Stimulated activated CD4-positive, alpha-beta T cell treated with anti-CD3 and anti-CD28 coated beads, Interleukin-15, amount 100 ng/mL, for 1 hour (primary cell): Measurements from ENCODE around the gene PROM1.

Source experiments
- DNase-seq, 2 donors: peaks; one replicate each; pipeline ENCODE4 v3.0.0-alpha.2; 2020; ENCODE audit warnings: low read depth in 1 of 2, low spot score in 1 of 2

The PROM1 gene

GRCh38 chr4:16027626-16028025, 56.2 kb downstream of the PROM1 start:
- no peak for DNase-seq

DNA sequence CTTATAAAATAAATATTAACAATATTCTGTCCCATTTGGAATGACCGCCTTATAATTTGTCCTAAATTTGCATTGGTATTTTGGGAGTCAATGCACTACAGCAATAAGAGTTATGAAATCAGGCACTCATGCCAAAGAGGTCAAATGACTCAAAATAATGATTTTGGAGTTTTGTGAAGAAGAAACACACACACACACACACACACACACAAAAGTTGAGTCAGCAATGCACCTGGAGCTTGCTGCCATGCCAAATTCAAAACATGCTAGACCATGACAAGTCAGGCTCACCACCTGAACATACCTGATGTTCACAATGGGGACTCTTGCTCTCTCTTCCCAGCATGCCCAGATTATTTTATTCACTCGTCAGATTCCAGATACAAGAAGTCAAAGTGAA, 56.7 kb downstream of the PROM1 start:
- no peak for DNase-seq

- no peak for DNase-seq
Measured at GRCh38 chr4:16026160-16026761, 57.6 kb downstream of the PROM1 start.

DNA sequence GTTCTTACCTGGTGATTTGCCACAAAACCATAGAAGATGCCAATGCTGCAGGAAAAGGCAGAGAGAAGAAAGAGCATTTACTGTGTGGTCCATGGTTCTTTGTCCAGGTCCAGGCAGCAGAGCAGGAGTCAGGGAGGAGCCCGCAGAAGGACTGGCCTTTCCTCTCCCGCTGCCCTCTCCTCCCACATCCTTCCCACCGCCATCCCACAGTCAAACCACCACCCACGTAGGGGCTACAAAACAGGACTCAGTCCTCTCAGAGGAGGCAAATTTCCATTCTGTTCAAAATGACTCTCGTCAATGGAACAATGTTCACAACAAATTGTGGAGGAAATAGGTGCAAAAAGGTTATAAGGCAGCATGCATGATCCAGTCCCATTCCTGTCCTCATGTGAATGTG, 58.6 kb downstream of the PROM1 start:
- no peak for DNase-seq

DNA sequence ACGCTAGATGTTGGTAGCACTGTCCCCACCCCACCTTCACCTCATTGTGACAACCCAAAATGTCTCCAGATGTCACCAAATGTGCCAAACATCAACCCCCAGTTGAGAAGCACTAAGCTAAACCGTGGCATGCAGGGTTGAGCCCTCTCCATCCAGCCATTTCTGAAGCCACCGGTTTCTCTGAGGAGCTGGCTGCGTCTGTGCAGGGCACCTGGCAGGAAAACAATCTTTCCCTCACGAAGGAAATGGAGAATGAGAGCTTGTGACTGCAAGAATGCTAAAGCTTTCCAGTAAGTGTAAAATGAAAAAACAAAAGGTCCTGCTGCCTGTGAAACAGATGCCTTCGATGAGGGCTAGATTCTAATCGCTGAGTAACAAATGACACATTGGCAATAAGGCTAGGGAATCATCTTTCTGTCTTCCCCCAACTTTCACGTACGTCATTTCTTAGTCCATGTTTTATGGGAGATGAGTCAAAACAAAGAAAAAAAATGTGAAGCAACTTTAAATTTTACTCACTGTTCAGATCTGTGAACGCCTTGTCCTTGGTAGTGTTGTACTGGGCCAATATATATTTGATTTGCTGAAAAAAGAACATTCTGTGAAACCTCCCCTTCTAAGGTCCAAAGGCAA, 59.9 kb downstream of the PROM1 start:
- no peak for DNase-seq

DNA sequence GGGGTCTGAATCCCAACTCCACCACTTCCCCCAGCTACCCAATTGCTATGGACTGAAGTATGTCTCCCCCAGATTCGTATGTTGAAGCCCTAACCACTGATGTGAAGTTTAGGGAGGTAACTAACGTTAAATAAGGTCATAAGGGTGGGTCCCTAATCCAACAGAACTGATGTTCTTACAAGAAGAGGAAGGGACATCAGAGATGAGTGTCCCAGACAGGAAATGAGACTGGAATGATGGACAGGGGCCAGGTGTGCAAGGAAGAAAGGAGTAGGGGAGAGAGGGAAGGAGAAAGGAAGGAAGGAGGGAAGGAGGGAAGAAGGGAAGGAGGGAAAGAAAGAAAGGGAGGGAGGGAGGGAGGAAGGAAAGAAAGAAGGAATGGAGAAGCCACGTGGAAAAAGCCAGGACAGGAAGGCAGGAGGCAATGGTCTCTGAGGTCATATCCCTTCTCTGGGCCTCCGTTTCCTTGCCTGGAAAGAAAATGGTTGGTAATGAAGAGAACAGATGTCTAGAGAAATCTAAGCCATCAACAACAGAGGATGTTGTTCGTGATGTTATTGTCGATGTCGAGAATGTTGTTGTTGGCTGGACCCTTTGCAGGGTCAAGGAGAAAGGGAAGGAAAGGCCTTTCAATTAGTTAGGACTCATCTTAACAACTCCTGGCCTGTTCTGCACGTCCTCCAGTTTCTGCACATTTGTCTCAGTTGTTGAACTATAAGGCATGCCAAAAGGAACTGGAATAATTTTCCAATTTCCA, 61.8 kb downstream of the PROM1 start:
- DNase-seq: no peak

DNA sequence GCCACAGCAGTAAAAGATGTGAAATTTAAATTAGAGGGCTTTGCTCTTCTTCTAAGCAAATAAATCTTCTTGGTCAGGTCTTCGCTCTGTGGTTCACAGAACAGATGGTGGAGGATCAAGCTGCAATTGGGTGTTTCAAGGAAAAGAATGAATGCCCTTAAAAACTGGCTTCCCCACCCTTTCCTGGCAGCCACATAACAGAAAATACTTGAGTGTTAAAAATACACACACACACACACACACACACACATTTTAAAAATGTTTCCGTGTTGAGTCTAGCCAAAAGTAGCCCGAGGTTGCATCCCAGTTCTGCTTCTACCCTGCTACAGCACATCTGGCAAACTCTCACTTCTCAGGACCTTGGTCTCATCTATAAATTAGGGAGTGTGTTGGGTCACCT, 64.2 kb downstream of the PROM1 start:
- DNase-seq: no peak

GRCh38 chr4:16018841-16019240, 65.0 kb downstream of the PROM1 start:
- DNase-seq: no peak

DNA sequence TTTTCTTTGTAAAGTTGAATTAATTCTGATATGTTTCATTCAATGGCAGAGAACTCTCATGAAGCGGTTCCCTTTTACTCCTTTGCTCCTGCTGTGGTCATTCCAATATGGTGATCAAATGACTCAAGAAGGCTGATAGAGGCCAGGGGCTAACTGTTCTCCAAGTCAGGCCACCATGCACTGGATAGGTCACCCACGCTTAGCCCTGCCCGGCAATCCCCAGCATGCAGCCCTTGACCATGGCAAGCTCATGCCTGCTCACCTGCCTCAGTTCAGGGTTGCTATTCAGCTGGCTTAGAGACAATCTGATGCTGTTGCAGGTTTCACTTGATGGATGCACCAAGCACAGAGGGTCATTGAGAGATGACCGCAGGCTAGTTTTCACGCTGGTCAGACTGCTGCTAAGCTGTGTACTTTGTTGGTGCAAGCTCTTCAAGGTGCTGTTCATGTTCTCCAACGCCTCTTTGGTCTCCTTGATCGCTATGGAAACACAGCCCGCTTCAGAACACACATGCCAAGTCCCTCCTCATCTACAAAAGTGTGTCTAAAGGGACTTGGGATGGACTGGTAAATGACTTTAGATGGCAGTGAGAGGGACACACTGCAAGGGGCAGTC, 65.7 kb downstream of the PROM1 start:
- no peak for DNase-seq

GRCh38 chr4:16016536-16016935, 67.3 kb downstream of the PROM1 start:
- DNase-seq: no peak

DNA sequence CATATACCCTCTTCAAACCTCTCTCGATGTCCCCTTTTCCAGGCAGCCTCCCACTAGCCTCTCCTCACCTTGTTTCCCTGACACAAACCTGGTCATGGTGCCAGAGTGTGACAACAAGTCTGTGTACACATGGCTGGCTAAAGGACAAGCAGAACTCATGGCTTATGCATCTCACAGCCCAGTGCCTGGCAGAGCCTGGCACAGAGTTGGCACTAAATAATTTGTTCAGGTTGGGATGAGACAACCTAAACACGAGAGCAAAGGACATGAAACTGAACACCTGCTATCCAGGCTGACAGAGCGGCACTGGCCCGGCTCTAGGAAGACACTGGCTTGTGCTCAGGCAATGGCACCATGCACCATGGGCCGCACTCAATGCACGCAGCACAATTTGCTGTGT, 72.7 kb downstream of the PROM1 start:
- DNase-seq: no peak

- no peak for DNase-seq
Measured at GRCh38 chr4:16009153-16009552, 74.7 kb downstream of the PROM1 start.

DNA sequence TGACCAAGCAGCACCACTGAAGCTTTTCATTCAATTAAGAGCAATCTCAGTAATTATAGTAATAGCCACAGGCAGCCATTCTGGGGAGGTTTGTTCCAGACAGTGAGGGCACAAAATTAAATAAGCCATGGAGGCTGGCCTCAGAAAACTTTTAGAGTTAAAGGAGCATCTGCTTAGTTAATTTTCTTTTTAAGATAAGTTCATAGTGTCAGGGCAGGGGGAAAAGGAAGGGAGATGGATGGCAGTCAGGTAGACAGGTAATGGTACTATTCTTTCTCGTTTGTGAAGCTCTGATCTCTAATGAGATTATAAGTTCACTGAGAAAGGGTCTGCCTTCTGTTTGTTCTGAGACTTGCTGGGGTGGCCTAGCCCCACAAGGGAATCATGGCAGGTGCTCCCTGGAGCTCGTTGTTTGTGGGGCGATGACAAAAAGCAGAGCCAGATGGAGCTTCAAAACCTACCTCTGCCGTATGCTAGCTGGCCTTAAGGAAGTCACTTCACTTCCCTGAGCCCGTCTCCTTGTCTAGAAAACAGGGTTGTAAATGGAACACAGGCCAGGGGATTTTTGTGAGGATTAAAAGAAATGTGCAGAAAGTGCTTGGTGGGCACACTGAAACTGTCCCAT, 76.2 kb downstream of the PROM1 start:
- DNase-seq: no peak

DNA sequence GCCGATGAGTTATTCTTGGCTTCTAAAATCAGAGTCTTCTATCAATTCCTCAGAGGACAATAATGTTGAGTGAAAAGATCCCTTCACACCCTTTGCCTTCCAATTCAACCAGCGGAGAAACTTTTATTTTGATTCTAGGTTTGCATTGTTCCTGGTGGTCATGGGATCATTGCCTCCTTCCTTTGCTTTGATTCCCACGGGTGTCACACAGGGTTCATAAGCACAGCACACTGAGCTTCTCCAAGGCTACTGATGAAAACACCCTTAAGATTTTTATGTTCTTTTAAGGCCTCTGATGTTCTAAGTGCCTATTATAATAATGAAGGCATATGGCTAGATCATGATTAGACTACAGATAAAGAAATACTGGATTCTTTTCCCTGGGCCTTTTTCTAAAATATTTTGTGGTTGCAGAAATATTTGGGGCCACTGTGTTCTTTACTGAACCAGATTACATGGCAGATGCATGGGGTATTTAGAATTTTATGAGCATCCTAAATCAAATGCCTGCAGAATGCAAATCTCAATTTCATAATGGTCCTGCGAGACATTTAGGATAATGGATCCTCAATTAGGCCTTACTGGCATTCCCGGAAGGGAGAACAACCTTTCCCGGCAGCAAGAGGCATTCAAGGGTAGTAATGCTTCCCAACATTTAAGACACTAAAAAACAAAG, 76.9 kb downstream of the PROM1 start:
- no peak for DNase-seq

DNA sequence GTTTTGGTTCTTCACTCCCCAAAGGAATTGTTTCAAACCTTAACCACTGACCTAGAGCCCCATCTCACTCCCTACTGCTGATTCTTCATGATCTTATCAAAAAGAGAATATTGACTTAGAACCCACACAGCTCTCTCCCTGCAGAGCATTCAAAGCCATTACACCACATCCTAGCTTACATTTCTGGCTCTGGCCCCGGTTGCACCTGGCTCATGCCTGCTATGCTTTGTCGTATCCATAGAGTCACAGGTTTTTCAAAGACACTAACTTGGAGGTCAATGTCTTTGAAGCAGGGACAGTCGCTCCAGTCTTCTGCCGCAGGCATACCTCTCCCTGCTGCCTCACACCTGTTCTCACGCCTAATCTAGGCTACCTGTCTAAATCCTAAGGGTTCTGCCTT, 78.1 kb downstream of the PROM1 start:
- DNase-seq: no peak

DNA sequence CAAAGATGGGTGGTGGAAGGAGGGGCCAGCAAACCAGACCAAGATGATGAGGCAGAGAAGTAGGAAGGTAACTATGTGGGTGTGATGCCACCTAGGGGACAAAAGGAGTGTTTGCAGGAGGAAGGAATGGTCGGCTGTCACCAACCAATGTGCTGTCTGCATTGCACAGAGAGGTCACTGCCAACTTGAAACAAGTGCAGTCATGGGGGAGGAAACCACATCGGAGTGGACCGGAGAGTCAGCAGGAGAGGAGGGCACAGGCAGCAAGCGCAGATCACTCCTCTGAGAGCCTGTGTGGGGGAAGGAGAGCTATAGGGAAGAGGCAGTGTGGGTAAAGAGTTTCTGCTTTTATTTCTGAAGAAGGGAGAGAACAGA, 82.4 kb downstream of the PROM1 start:
- DNase-seq: peak in 1 of 2 donors; percentile 2

DNA sequence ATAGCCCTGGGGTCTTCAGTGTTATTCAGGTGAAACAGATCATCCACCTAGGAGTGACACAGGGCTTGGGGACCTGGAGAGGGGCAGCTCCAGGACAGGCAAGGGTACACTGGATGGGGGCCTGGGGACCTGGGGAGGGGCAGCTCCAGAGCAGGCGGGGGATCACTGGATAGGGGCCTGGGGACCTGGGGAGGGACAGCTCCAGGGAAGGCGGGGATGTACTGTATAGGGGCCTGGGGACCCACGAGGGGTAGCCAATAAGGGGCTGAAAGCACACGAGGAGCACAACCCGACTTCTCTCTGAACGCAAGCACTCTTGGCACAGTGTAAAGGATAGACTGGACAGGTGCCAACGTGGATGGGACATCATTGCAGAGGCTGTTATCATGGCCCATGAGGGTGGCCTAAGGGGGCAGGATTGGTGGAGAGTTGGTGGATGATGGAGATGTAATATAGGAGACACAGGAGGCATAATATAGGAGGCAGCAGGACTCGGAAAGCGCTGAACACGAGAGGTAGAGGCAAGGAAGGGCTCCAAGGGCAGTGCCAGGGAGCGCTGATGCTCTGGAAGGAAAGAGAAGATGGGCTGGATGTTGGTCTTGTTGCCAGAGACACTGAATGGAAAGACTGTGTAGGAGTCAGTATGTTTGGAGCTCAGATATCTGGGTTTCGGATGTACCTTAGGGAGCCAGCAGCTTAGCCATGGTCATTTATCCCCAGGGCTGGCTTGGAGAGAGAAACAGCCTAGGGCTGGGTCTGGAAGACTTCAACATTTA, 82.9 kb downstream of the PROM1 start:
- no peak for DNase-seq

GRCh38 chr4:15996773-15997172, 87.0 kb downstream of the PROM1 start:
- no peak for DNase-seq

GRCh38 chr4:15995826-15996225, 88.0 kb downstream of the PROM1 start:
- no peak for DNase-seq

GRCh38 chr4:15992167-15992485, 91.7 kb downstream of the PROM1 start:
- no peak for DNase-seq
